Tibial nerve (tissue), 3 donors: Measurements from ENCODE around the gene REV3L.

Source experiments
- EP300 ChIP-seq, 2 donors: sonication (generic); formaldehyde crosslinking; IDR thresholded peaks; one replicate each; pipeline ENCODE4 v1.6.1; 2017; ENCODE audit warnings: antibody characterized with exemption in 2 of 2, mild to moderate bottlenecking in 1 of 2
- POLR2A ChIP-seq, 2 donors: fragments of 450-650 bp; IDR thresholded peaks; one replicate each; pipeline ENCODE4 v1.6.1; 2017; ENCODE audit warnings: antibody characterized with exemption in 2 of 2, mild to moderate bottlenecking in 2 of 2, moderate library complexity in 2 of 2

- TF ChIP-seq EP300 (IDR thresholded peaks at IDR 0.05) (no peak), POLR2A (IDR thresholded peaks at IDR 0.05) (no peak)
Measured at GRCh38 chr6:111258010-111258409, 225.0 kb downstream of the REV3L start.
